Breast epithelium (tissue), 3 donors: ENCODE data around the gene USP12.

ENCODE experiments used
- POLR2A ChIP-seq: fragments of 450-650 bp; IDR thresholded peaks from one replicate; pipeline ENCODE4 v1.6.1; 2016; ENCODE audit warnings: antibody characterized with exemption, mild to moderate bottlenecking, moderate library complexity
- POLR2AphosphoS5 ChIP-seq, 3 donors: sonication (generic); formaldehyde crosslinking; IDR thresholded peaks; one replicate each; pipeline ENCODE4 v1.6.1; 2017; ENCODE audit warnings: antibody characterized with exemption in 3 of 3
- TF ChIP-seq, protein P1 (sequence below), 3 donors: fragments of 450-650 bp; IDR thresholded peaks; one replicate each; pipeline ENCODE4 v1.5.1; 2016 to 2017; ENCODE audit warnings: antibody characterized with exemption in 3 of 3, mild to moderate bottlenecking in 3 of 3, moderate library complexity in 3 of 3

- TF ChIP-seq, protein P1, sequence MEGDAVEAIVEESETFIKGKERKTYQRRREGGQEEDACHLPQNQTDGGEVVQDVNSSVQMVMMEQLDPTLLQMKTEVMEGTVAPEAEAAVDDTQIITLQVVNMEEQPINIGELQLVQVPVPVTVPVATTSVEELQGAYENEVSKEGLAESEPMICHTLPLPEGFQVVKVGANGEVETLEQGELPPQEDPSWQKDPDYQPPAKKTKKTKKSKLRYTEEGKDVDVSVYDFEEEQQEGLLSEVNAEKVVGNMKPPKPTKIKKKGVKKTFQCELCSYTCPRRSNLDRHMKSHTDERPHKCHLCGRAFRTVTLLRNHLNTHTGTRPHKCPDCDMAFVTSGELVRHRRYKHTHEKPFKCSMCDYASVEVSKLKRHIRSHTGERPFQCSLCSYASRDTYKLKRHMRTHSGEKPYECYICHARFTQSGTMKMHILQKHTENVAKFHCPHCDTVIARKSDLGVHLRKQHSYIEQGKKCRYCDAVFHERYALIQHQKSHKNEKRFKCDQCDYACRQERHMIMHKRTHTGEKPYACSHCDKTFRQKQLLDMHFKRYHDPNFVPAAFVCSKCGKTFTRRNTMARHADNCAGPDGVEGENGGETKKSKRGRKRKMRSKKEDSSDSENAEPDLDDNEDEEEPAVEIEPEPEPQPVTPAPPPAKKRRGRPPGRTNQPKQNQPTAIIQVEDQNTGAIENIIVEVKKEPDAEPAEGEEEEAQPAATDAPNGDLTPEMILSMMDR (IDR thresholded peaks at IDR 0.05), result no peak
- TF ChIP-seq POLR2AphosphoS5 (IDR thresholded peaks at IDR 0.05), result no peak
- TF ChIP-seq POLR2A, result no peak
Observed at GRCh38 chr13:27113436-27113835, 58.2 kb downstream of the USP12 start.
